HepG2 (cell line): ENCODE measurements around the gene NKPD1. TPM values are rescaled to one million over a fixed set of nuclear protein-coding genes. Genes with fewer than 3 reads are reported as not detected.

Source experiments
- ATF4 ChIP-seq, 2 experiments: fragments of 450-650 bp in 1 of 2; sonication (generic) in 1 of 2; formaldehyde crosslinking; IDR thresholded peaks; 2 replicates each; pipeline versions ENCODE4 v1.5.0 to v1.8.0; 2020 to 2022; ENCODE audit warnings: mild to moderate bottlenecking in 1 of 2, missing genetic modification reagents in 1 of 2
- ATM ChIP-seq: fragments of 450-650 bp; IDR thresholded peaks from 2 replicates; pipeline ENCODE4 v1.7.1; 2017; ENCODE audit warnings: mild to moderate bottlenecking, borderline replicate concordance
- ATRX ChIP-seq: sonication (generic); formaldehyde crosslinking; IDR thresholded peaks from 2 replicates; pipeline ENCODE4 v1.4.0; 2020; ENCODE audit warnings: missing genetic modification reagents, borderline replicate concordance
- CREBL2 ChIP-seq: sonication (generic); formaldehyde crosslinking; IDR thresholded peaks from 2 replicates; pipeline ENCODE4 v1.8.1; 2023; ENCODE audit warnings: missing genetic modification reagents, mild to moderate bottlenecking, borderline replicate concordance
- DMAP1 ChIP-seq: IDR thresholded peaks from 2 replicates; pipeline ENCODE4 v1.6.1; 2016
- EHMT2 ChIP-seq: fragments of 200-600 bp; sonication (generic); IDR thresholded peaks from 2 replicates; pipeline ENCODE4 v1.7.0; 2017; ENCODE audit warnings: antibody characterized with exemption, low read depth, low read length, borderline replicate concordance
- ELF3 ChIP-seq: IDR thresholded peaks from 2 replicates; pipeline ENCODE4 v1.6.1; 2016; ENCODE audit warnings: missing genetic modification reagents, missing compliant biosample characterization
- FOXA1 ChIP-seq, 2 experiments: fragments of 450-650 bp in 1 of 2; sonication (generic) in 1 of 2; formaldehyde crosslinking in 1 of 2; IDR thresholded peaks; 2 replicates each; pipeline versions ENCODE4 v1.4.0 to v1.6.1; 2016 to 2020; ENCODE audit warnings: missing genetic modification reagents in 1 of 2
- GABPB1 ChIP-seq: IDR thresholded peaks from 2 replicates; pipeline ENCODE4 v1.6.1; 2016; ENCODE audit warnings: mild to moderate bottlenecking, missing genetic modification reagents, moderate library complexity, missing compliant biosample characterization
- HMG20A ChIP-seq: IDR thresholded peaks from 2 replicates; pipeline ENCODE4 v1.6.1; 2016; ENCODE audit warnings: borderline replicate concordance
- HNRNPK ChIP-seq: fragments of 200-400 bp; formaldehyde crosslinking; IDR thresholded peaks from 2 replicates; pipeline ENCODE4 v1.6.1; 2018; ENCODE audit warnings: low read length, low read depth, moderate library complexity, mild to moderate bottlenecking; ENCODE audit not compliant: poor library complexity, severe bottlenecking
- KLF15 ChIP-seq: sonication (generic); formaldehyde crosslinking; IDR thresholded peaks from 2 replicates; pipeline ENCODE4 v1.8.1; 2023; ENCODE audit warnings: borderline replicate concordance, mild to moderate bottlenecking, inconsistent platforms, missing genetic modification reagents, mixed read lengths
- LCORL ChIP-seq, 2 experiments: fragments of 450-650 bp in 1 of 2; sonication (generic) in 1 of 2; formaldehyde crosslinking in 1 of 2; IDR thresholded peaks; 2 replicates each; pipeline versions ENCODE4 v1.5.0 to v1.6.1; 2017 to 2020; ENCODE audit warnings: antibody characterized with exemption in 1 of 2, missing genetic modification reagents in 1 of 2
- NCOA5 ChIP-seq: sonication (generic); formaldehyde crosslinking; IDR thresholded peaks from 2 replicates; pipeline ENCODE4 v1.4.0; 2020; ENCODE audit warnings: missing genetic modification reagents
- NFYB ChIP-seq: sonication (generic); formaldehyde crosslinking; IDR thresholded peaks from 2 replicates; pipeline ENCODE4 v1.4.0; 2020; ENCODE audit warnings: missing genetic modification reagents
- PHB2 ChIP-seq: fragments of 450-650 bp; IDR thresholded peaks from 2 replicates; pipeline ENCODE4 v1.6.1; 2018; ENCODE audit not compliant: partially characterized antibody
- RXRA ChIP-seq: sonication (generic); formaldehyde crosslinking; IDR thresholded peaks from 2 replicates; pipeline ENCODE4 v1.5.1; 2020; ENCODE audit warnings: missing genetic modification reagents
- SUZ12 ChIP-seq: fragments of 150-350 bp; IDR thresholded peaks from 2 replicates; pipeline ENCODE4 v1.6.1; 2014; ENCODE audit warnings: low read depth, low read length
- TBX3 ChIP-seq: fragments of 450-650 bp; IDR thresholded peaks from 2 replicates; pipeline ENCODE4 v1.6.1; 2017; ENCODE audit warnings: antibody characterized with exemption, mild to moderate bottlenecking, inconsistent platforms, borderline replicate concordance
- XRCC5 ChIP-seq: fragments of 200-400 bp; formaldehyde crosslinking; optimal IDR thresholded peaks from 2 replicates; pipeline ENCODE3; 2017; ENCODE audit warnings: mild to moderate bottlenecking, low read length
- ZBTB8A ChIP-seq: sonication (generic); formaldehyde crosslinking; IDR thresholded peaks from 2 replicates; pipeline ENCODE4 v1.4.0; 2020; ENCODE audit warnings: mild to moderate bottlenecking, low read depth, missing genetic modification reagents, borderline replicate concordance
- ZFP62 ChIP-seq: sonication (generic); formaldehyde crosslinking; IDR thresholded peaks from 2 replicates; pipeline ENCODE4 v1.4.0; 2020; ENCODE audit warnings: missing genetic modification reagents
- ZNF501 ChIP-seq: sonication (generic); formaldehyde crosslinking; IDR thresholded peaks from 2 replicates; pipeline ENCODE4 v1.5.1; 2020; ENCODE audit warnings: mild to moderate bottlenecking, moderate library complexity, missing genetic modification reagents
- ZNF543 ChIP-seq: sonication (generic); formaldehyde crosslinking; IDR thresholded peaks from 2 replicates; pipeline ENCODE4 v1.4.0; 2020; ENCODE audit warnings: mild to moderate bottlenecking, missing genetic modification reagents
- ZNF616 ChIP-seq: sonication (generic); formaldehyde crosslinking; IDR thresholded peaks from 2 replicates; pipeline ENCODE4 v1.5.0; 2020; ENCODE audit warnings: low read depth, mild to moderate bottlenecking, missing genetic modification reagents
- ZNF747 ChIP-seq: sonication (generic); formaldehyde crosslinking; IDR thresholded peaks from 2 replicates; pipeline ENCODE4 v1.8.1; 2023; ENCODE audit warnings: missing genetic modification reagents, mild to moderate bottlenecking, borderline replicate concordance
- ZNF777 ChIP-seq: sonication (generic); formaldehyde crosslinking; IDR thresholded peaks from 2 replicates; pipeline ENCODE4 v1.4.0; 2020; ENCODE audit warnings: missing genetic modification reagents
- polyA plus RNA-seq, 8 experiments: library from polyadenylated mRNA; depleted of rRNA in 3 of 8; stranded (reverse) in 7 of 8; unstranded in 1 of 8; fragments of >200 nt; fragmentation: Illumina TruSeq in 4 of 8; extraction: Trizol in 4 of 8; gene quantifications; 2 replicates each; pipeline versions ENCODE4 v1.2.1 to v1.2.3, GENCODE V29; 2011 to 2016; ENCODE audit warnings: low read depth in 4 of 8, missing spikeins in 1 of 8, mixed read lengths in 1 of 8; ENCODE audit not compliant: insufficient read depth in 1 of 8
- total RNA-seq, 5 experiments: library from RNA; depleted of rRNA; stranded (reverse); fragments of >200 nt; fragmentation: Illumina TruSeq; extraction: Trizol; gene quantifications; 2 replicates each; pipeline ENCODE4 v1.2.3, GENCODE V29; 2016; ENCODE audit warnings: low read depth in 1 of 5
- TF ChIP-seq, protein P1 (sequence below): sonication (generic); formaldehyde crosslinking; IDR thresholded peaks from 2 replicates; pipeline ENCODE4 v1.4.0; 2020; ENCODE audit warnings: mild to moderate bottlenecking, missing genetic modification reagents
- TF ChIP-seq, protein P2 (sequence below): sonication (generic); formaldehyde crosslinking; IDR thresholded peaks from 2 replicates; pipeline ENCODE4 v1.4.0; 2020; ENCODE audit warnings: missing genetic modification reagents, mild to moderate bottlenecking, borderline replicate concordance

Gene NKPD1
- total and polyA plus RNA-seq, 2 of the 13 experiments (the other 11 are each of a cell fraction or from before 2014, with no cell fraction given), result 0.03 TPM; not detected in 1

GRCh38 chr19:45154064-45154827 lies 6.5 kb downstream of the NKPD1 start (continued):
- TF ChIP-seq LCORL (IDR thresholded peaks at IDR 0.05), result peak; percentile 64; the same call in 1 of the 2 replicates
- peak; percentile 89 for TF ChIP-seq LCORL (CRISPR knock-in tag; IDR thresholded peaks at IDR 0.05)
- peak; percentile 69 for TF ChIP-seq NFYB (CRISPR knock-in tag)
- no peak for TF ChIP-seq ATF4 (CRISPR knock-in tag; IDR thresholded peaks at IDR 0.05)
- no peak for TF ChIP-seq ZNF616
- TF ChIP-seq RXRA (CRISPR knock-in tag), result peak; percentile 94
- peak; percentile 50; the same call in 1 of the 2 replicates for TF ChIP-seq ZNF747 (CRISPR knock-in tag)
- 0 out of 2 replicates have a peak, but pooled peaks have one; percentile 46 for TF ChIP-seq ZNF543
- no peak for TF ChIP-seq EHMT2
- TF ChIP-seq FOXA1 (IDR thresholded peaks at IDR 0.05), result no peak
- peak; percentile 79 for TF ChIP-seq FOXA1 (CRISPR knock-in tag; IDR thresholded peaks at IDR 0.05)
- TF ChIP-seq GABPB1 (CRISPR knock-in tag), result peak; percentile 25; the same call in 1 of the 2 replicates
- TF ChIP-seq TBX3, result no peak; the same call in 1 of the 2 replicates
- TF ChIP-seq, protein P1, sequence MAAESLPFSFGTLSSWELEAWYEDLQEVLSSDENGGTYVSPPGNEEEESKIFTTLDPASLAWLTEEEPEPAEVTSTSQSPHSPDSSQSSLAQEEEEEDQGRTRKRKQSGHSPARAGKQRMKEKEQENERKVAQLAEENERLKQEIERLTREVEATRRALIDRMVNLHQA, result no peak
- no peak for TF ChIP-seq ZBTB8A (CRISPR knock-in tag)
- TF ChIP-seq HMG20A, result peak; percentile 82; the same call in 1 of the 2 replicates
- TF ChIP-seq NCOA5 (CRISPR knock-in tag), result no peak
- no peak for TF ChIP-seq KLF15 (CRISPR knock-in tag)
- no peak for TF ChIP-seq ZNF777 (CRISPR knock-in tag)
- no peak for TF ChIP-seq PHB2
- TF ChIP-seq, protein P2, sequence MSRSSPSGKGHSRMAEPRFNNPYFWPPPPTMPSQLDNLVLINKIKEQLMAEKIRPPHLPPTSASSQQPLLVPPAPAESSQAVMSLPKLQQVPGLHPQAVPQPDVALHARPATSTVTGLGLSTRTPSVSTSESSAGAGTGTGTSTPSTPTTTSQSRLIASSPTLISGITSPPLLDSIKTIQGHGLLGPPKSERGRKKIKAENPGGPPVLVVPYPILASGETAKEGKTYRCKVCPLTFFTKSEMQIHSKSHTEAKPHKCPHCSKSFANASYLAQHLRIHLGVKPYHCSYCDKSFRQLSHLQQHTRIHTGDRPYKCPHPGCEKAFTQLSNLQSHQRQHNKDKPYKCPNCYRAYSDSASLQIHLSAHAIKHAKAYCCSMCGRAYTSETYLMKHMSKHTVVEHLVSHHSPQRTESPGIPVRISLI (CRISPR knock-in tag), result no peak
- TF ChIP-seq ATRX, result no peak
- TF ChIP-seq SUZ12, result no peak
- no peak for TF ChIP-seq CREBL2 (CRISPR knock-in tag)
- no peak for TF ChIP-seq HNRNPK
- no peak for TF ChIP-seq ATM
- no peak for TF ChIP-seq XRCC5
- TF ChIP-seq ZFP62, result no peak
- TF ChIP-seq ELF3 (CRISPR knock-in tag), result peak; percentile 57; the same call in 1 of the 2 replicates
- peak; percentile 7 for TF ChIP-seq DMAP1 (CRISPR knock-in tag)
- TF ChIP-seq ZNF501 (CRISPR knock-in tag), result peak; percentile 42; the same call in 1 of the 2 replicates
